Body of pancreas (tissue), 4 donors: Measurements from ENCODE around the gene FOXP1.

Experiments
- CTCF ChIP-seq, 7 experiments: fragments of 450-650 bp in 4 of 7; fragments of 200-600 bp in 3 of 7; sonication (generic) in 3 of 7; IDR thresholded peaks; one replicate each; pipeline ENCODE4 v1.5.1; 2016 to 2019; ENCODE audit warnings: antibody characterized with exemption in 7 of 7
- POLR2A ChIP-seq, 3 donors: fragments of 450-650 bp; IDR thresholded peaks; one replicate each; pipeline ENCODE4 v1.6.1; 2016; ENCODE audit warnings: antibody characterized with exemption in 3 of 3, mild to moderate bottlenecking in 2 of 3

DNA sequence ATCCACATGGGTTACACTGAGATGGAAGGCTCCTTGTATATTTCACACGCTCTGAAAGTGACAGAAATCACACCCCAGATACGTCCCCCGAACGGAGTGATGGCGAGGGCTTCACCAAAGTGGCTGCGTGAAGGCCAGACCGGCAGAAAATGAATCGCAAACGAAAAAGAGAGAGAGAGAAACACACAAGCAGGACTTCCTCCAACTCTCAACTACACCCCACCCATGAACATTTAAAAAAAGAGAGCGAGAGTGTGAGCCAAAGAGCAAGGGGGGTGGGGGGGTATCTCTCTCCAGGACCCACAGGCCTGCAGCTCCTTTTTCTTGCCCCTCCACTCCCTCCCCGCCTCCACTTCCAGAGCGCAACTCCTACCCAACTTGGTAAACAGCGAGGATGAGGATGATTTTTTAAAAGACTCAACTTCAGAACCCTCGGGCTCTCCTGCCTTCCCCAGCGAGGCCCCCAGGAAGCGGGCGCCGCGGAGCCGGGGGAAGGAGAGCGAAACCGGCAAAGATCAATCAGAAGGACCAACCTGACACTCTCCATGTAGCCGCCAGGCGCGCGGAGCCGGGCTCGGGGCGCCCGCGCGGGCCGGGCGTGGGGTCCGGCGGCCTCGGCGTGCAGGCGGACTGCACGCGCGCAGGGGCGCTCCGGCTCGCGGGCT, 519.1 kb downstream of the FOXP1 start:
- peak in 4 of 7 experiments; percentile 5 to 44 (median 37) for TF ChIP-seq CTCF (IDR thresholded peaks at IDR 0.05)
- peak in 2 of 3 donors; percentile 37 to 45 for TF ChIP-seq POLR2A (IDR thresholded peaks at IDR 0.05)
